Measurements from ENCODE around the gene PPP5C. TPM values are rescaled to one million over a fixed set of nuclear protein-coding genes. Genes with fewer than 3 reads are reported as not detected.
"Not testable (repeated sequence)": the region's sequence is repeated elsewhere in the genome, so short reads cannot be mapped to it uniquely, and the experiment has no call there.

The PPP5C gene
- total RNA-seq, 1 donor from 2014 or later: 66.2 TPM

DNA sequence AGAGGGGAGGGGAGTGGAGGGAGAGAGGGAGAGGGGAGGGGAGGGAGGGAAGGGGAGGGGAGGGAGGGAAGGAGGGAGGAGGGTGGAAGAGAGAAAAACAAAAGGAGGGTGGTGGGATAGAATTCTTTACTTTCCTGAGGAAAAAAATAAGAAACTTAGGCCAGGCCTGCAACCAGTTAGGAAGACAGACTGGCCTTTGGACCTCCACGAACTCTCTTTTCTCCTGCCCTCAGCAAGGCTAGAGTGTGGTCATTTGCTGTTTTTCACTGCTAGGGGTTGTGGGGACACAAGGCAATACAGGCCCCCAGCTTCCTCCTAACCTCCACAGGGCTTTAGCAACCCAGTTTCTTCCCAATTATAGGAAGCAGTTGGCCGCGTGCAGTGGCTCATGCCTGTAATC, 62.3 kb downstream of the PPP5C start:
- DNase-seq (ENCODE audit: low spot score): no peak

- no peak for DNase-seq (ENCODE audit: low spot score)
These were observed 63.6 kb downstream of the PPP5C start for GRCh38 chr19:46410205-46411087.

- DNase-seq (ENCODE audit: low spot score): no peak
These were observed 64.4 kb downstream of the PPP5C start for GRCh38 chr19:46411088-46411924.

DNA sequence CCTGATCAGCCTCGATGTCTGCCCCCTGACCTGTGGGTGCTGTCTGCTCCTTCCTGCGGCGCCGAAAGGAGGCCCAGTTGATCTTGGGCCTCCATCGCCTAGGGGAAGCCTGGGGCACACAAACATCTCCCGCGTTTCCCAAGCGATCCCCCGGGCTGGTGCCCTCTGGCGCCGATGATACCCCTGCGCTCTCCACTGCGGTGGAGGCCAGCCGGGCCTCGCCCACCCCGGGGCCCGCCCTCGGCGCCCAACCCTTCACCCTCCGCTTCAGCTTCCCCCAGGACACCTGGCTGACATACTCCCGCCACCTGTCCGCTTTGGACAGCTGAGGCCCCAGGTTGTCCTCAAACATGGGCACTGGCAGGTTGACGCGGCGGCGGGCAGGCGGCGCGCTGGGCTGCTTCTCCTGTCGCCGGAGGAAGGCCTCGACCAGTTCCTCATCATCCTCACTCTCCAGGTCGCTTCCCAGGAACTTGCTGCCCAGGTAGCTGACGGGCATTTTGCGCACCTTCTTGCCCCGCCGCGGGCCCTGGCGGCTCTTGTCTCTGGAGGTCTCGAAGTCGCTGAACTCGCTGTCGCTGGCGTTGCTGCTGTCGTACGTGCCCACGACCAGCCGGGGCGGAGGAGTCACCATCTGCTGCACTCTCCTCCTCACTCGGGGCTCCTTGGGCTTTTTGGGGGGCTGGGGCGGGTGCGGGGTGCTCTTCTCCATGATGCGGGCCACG, 65.2 kb downstream of the PPP5C start:
- DNase-seq (ENCODE audit: low spot score): no peak

- no peak for DNase-seq (ENCODE audit: low spot score)
These were observed 65.9 kb downstream of the PPP5C start for GRCh38 chr19:46412650-46413261.

GRCh38 chr19:46413262-46414031, 66.6 kb downstream of the PPP5C start, which contains the start of gene CCDC8:
Gene CCDC8 (minus strand): TSS chr19:46413564. CDS start chr19:46412810, 754 bp downstream.
- peak; percentile 67 for DNase-seq (ENCODE audit: low spot score)

GRCh38 chr19:46414899-46415298, 68.0 kb downstream of the PPP5C start:
- DNase-seq (ENCODE audit: low spot score): not testable (repeated sequence)

DNA sequence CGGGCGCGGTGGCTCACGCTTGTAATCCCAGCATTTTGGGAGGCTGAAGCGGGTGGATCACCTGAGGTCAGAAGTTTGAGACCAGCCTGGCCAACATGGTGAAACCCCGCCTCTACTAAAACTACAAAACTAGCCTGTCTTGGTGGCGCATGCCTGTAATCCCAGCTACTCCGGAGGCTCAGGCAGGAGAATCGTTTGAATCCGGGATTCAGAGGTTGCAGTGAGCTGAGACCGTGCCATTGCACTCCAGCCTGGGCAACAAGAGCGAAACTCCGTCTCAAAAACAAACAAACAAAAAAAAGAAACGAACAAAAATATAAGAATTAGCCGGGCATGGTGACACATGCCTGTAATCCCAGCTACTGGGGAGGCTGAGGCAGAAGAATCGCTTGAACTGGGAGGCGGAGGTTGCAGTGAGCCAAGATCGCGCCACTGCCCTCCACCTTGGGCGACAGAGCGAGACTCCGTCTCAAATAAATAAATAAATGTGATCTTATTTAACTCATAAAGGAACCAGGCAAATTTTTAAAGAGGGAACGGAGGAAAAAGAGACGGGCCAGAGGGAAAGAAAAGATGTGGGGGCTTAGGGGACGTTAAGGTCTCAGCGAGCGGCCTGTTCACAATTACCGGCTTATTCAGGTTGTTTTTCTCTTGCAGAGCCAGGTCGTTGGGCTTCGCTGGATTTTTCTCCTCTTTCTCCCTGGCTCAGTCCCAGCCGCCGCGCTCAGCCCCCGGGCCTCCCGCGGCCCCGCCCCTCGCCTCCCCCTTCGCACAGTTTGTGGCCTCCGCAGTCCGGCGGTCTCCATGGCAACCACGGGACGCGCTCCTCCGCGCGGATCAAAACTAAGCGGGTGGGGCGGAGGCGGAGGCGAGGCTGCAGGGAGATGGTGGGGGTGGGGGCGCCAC, 69.2 kb downstream of the PPP5C start:
- DNase-seq (ENCODE audit: low spot score): peak; percentile 70

- DNase-seq (ENCODE audit: low spot score): no peak
These were observed 73.2 kb downstream of the PPP5C start for GRCh38 chr19:46420056-46420455.

DNA sequence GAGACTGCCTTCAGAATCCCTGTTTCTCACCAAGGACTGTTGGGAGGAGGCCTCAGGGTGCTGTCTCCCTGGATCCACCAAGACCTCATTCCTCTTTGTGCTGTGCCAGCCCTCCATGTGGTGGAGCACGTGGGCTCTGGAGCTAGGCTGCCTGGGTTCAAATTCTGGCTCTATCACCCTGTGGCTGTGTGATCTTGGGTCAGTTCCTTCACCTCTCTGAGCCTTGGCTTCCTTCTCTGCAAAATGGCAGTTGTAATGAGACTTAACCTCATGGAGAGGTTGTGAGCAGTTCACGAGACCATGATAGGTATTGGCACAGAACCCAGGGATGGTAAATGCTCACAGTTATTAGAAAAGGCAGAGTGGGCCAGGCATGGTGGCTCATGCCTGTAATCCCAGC, 75.5 kb downstream of the PPP5C start:
- DNase-seq (ENCODE audit: low spot score): no peak

DNA sequence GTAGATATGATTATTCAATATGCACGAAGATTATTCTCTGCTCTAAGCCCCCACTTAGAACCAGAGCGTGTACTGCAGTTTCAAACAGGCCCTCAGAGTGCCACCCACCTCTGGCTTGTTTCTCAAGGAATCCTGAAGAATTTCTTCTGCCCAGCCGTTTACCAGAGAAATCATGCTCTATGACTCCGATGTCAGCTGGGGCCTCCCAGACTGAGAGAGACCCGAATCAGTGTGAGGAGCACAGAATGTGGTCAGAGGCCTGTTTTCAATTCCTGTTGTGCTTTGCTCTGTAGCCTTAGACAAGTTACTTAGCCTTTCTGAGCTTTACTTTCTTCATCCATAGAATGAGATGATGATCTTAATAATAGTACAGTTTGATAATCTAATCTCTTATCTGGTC, 76.3 kb downstream of the PPP5C start:
- no peak for DNase-seq (ENCODE audit: low spot score)

- peak; percentile 57 for DNase-seq (ENCODE audit: low spot score)
These were observed 79.2 kb downstream of the PPP5C start for GRCh38 chr19:46426035-46426505.

GRCh38 chr19:46426506-46427162, 79.7 kb downstream of the PPP5C start:
- DNase-seq (ENCODE audit: low spot score): peak; percentile 75

GRCh38 chr19:46427518-46428045, 80.7 kb downstream of the PPP5C start:
- no peak for DNase-seq (ENCODE audit: low spot score)

DNA sequence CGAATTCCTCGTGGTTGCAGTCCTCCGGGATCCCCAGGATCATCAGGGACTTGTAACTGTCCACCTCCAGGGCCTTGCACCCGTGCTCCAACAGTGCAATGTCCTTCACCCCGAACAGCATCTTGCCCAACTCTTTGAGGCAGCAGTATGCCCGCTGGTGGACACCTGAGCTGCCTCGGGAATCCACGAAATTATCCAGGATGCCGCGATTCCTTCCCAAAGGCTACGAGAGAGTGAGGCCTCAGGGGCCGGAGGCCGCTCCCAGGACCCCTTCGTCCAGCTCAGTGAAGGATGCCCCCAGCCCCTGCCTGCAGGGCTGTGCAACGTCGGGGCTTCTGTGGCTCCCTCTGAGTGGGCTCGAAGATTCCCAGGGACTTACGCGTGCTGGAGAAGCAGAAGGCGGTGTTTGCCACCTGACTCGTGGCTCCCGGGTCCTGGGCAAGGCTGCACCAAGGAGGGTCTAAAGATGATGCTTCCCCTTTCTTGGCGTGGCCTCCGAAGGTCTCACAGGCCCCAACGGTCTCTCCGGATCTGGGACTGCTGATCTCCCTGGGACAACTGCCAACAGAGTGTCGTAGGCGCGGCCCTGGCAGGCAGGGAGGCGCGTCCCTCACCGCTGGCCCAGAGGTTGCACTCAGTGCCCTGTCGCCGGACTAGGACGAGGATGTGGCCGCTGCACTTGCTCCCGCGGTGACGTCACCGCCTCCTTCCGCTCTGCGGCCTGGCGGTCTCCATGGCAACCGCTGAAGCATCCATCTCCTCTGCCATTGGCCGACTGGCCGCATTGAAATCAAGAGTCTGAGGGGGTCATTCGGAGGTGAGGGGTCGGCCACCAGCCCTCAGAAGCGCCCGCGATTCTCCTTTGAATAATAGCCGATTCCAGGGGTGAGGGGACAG, 81.6 kb downstream of the PPP5C start, which contains the start of gene PNMA8C:
TSS of gene PNMA8C (minus strand) at position 698 of the 897 bp plus-strand sequence. CDS start at position 121, 577 bp downstream.
- DNase-seq (ENCODE audit: low spot score): peak; percentile 55

GRCh38 chr19:46429999-46430398, 83.1 kb downstream of the PPP5C start:
- no peak for DNase-seq (ENCODE audit: low spot score)

- no peak for DNase-seq (ENCODE audit: low spot score)
These were observed 84.9 kb downstream of the PPP5C start for GRCh38 chr19:46431824-46432223.
